Neural cell (in vitro differentiated cells): Measurements from ENCODE around the gene PTPN1. TPM values are rescaled to one million over a fixed set of nuclear protein-coding genes. Genes with fewer than 3 reads are reported as not detected.

Source experiments
- H2AFZ ChIP-seq: fragments of 200-600, 300-800 bp; sonication (generic), shearing (Covaris generic); 2 replicates; pipeline ENCODE4 v1.6.0; 2014; ENCODE audit warnings: low read depth, mild to moderate bottlenecking, antibody characterized with exemption, low read length, moderate library complexity
- H3F3A ChIP-seq: fragments of 200-600 bp; shearing (Covaris generic); 2 replicates; pipeline ENCODE4 v1.6.1; 2016; ENCODE audit warnings: mild to moderate bottlenecking, moderate library complexity, mixed read lengths, antibody characterized with exemption, low read length; ENCODE audit not compliant: insufficient read depth, poor library complexity, severe bottlenecking
- H3K27ac ChIP-seq: fragments of 200-600, 300-800 bp; sonication (generic), shearing (Covaris generic); 2 replicates; pipeline ENCODE4 v1.5.1; 2014; ENCODE audit warnings: mild to moderate bottlenecking, low read length, moderate library complexity
- H3K27me3 ChIP-seq: fragments of 300-800, 200-600 bp; sonication (generic), shearing (Covaris generic); 2 replicates; pipeline ENCODE4 v1.6.0; 2014; ENCODE audit warnings: mild to moderate bottlenecking, low read depth, low read length, moderate library complexity; ENCODE audit not compliant: insufficient read depth
- H3K36me3 ChIP-seq: fragments of 300-800, 200-600 bp; sonication (generic), shearing (Covaris generic); 2 replicates; pipeline ENCODE4 v1.5.1; 2014; ENCODE audit warnings: mild to moderate bottlenecking, antibody characterized with exemption, low read length, moderate library complexity; ENCODE audit not compliant: insufficient read depth
- H3K4me2 ChIP-seq: fragments of 300-800, 200-600 bp; sonication (generic), shearing (Covaris generic); 2 replicates; pipeline ENCODE4 v1.6.0; 2014; ENCODE audit warnings: mild to moderate bottlenecking, low read length
- H3K4me3 ChIP-seq: fragments of 300-800, 200-600 bp; sonication (generic), shearing (Covaris generic); 2 replicates; pipeline ENCODE4 v1.5.1; 2014; ENCODE audit warnings: mild to moderate bottlenecking, low read length, moderate library complexity
- H3K79me2 ChIP-seq: fragments of 200-600 bp; shearing (Covaris generic); replicated peaks from 2 replicates; pipeline ENCODE4 v1.6.0; 2014; ENCODE audit warnings: mild to moderate bottlenecking, low read length, moderate library complexity; ENCODE audit not compliant: insufficient read depth
- H3K9ac ChIP-seq: fragments of 300-800, 200-600 bp; sonication (generic), shearing (Covaris generic); 2 replicates; pipeline ENCODE4 v1.6.1; 2016; ENCODE audit warnings: mild to moderate bottlenecking, low read length, mixed read lengths
- H3K9me2 ChIP-seq: fragments of 200-600 bp; shearing (Covaris generic); 2 replicates; pipeline ENCODE4 v1.6.1; 2016; ENCODE audit warnings: mild to moderate bottlenecking, low read length, mixed read lengths; ENCODE audit not compliant: insufficient read depth
- H3K9me3 ChIP-seq: fragments of 200-600, 300-800 bp; sonication (generic), shearing (Covaris generic); 2 replicates; pipeline ENCODE4 v1.6.1; 2016; ENCODE audit warnings: mild to moderate bottlenecking, mixed run types, low read length, moderate library complexity, mixed read lengths
- H4K20me1 ChIP-seq: fragments of 200-600 bp; shearing (Covaris generic); 2 replicates; pipeline ENCODE4 v1.6.1; 2016; ENCODE audit warnings: mild to moderate bottlenecking, mixed run types; ENCODE audit not compliant: insufficient read depth
- CTCF ChIP-seq: fragments of 450-650 bp; IDR thresholded peaks from 2 replicates; pipeline ENCODE4 v1.5.1; 2014; ENCODE audit warnings: antibody characterized with exemption, mild to moderate bottlenecking, moderate library complexity; ENCODE audit not compliant: poor library complexity, severe bottlenecking
- EP300 ChIP-seq: fragments of 450-650 bp; conservative IDR thresholded peaks from 2 replicates; pipeline ENCODE4 v1.6.1; 2014; ENCODE audit warnings: antibody characterized with exemption, mild to moderate bottlenecking, moderate library complexity; ENCODE audit not compliant: poor library complexity, severe bottlenecking
- EZH2 ChIP-seq: fragments of 200-600, 300-800 bp; shearing (Covaris generic), sonication (generic); IDR thresholded peaks from 2 replicates; pipeline ENCODE4 v1.6.1; 2014; ENCODE audit warnings: antibody characterized with exemption, low read length, borderline replicate concordance, mild to moderate bottlenecking; ENCODE audit not compliant: insufficient read depth, poor library complexity, severe bottlenecking
- MXI1 ChIP-seq: fragments of 450-650 bp; conservative IDR thresholded peaks from 2 replicates; pipeline ENCODE4 v1.6.1; 2014; ENCODE audit warnings: antibody characterized with exemption, mild to moderate bottlenecking; ENCODE audit not compliant: poor library complexity, severe bottlenecking
- POLR2AphosphoS5 ChIP-seq: IDR thresholded peaks from 2 replicates; pipeline ENCODE4 v1.6.1; 2012
- RAD21 ChIP-seq: fragments of 450-650 bp; conservative IDR thresholded peaks from 2 replicates; pipeline ENCODE4 v1.6.1; 2014; ENCODE audit warnings: antibody characterized with exemption, mild to moderate bottlenecking, moderate library complexity
- SMC3 ChIP-seq: fragments of 450-650 bp; conservative IDR thresholded peaks from 2 replicates; pipeline ENCODE4 v1.6.1; 2014; ENCODE audit warnings: antibody characterized with exemption, mild to moderate bottlenecking, moderate library complexity; ENCODE audit not compliant: poor library complexity
- TAF1 ChIP-seq: IDR thresholded peaks from 2 replicates; pipeline ENCODE4 v1.6.1; 2012; ENCODE audit warnings: low read depth
- polyA plus RNA-seq: library from polyadenylated mRNA; depleted of rRNA; stranded (reverse); fragments of >200 nt; gene quantifications from 2 replicates; pipeline ENCODE4 v1.2.3, GENCODE V29; 2014
- TF ChIP-seq, protein P1 (sequence below): IDR thresholded peaks from 2 replicates; pipeline ENCODE4 v1.6.1; 2012; ENCODE audit warnings: borderline replicate concordance

Gene PTPN1
- polyA plus RNA-seq, 1 donor from 2014 or later, result 48.1 TPM

DNA sequence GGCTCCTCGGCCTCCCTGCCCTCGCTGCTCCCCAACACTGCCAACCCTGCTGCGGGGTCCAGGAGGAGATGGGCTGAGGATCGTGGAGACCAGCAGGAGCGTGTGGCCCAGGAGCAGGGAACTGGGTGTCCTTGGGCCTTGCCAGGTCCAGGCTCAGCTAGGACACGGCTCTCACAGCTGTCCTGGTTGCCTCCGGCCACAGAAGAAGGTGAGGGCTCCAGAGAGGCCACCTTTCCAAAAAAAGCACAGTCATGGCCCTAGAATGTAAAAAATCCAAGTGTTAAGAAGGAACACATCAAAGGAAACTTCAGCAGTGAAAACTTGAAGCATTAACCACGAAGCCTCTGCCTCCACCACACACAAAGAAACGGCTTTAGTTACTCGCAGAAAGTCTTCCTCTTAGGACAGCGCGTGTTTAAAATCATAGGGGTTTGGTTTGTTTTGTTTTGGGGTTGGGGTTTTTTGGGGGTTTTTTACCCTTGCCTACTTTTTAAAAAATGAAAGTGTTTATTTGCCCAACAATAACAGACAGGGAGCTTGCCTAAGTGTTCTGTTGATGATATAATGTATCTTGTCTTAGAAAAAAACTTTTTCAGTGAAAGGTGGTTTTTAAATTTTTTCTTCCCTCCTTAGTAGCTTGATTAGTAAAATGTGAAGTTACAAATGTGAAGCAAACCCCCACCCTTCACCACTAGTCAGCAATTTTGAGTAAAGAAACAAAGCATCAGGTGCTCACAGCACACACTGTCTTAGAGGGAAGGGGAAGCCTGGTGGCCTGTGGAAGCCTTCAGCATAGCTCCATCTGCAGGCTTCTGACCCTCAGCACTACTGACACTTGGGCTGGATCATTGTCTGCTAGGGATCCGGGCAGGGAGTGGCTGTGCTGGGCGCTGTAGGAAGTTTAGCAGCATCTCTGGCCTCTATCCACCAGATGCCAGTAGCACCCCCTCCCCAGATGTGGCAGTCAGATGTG lies 60.0 kb downstream of the PTPN1 start:
- Histone ChIP-seq H3K4me2 (no peak overlapping the region), H3K27ac (no peak overlapping the region), H3K79me2 (no peaks in the 10 kb centered on the region), H3K9me2 (no peaks in the 10 kb centered on the region), H3K4me3 (no peak overlapping the region), H3F3A (no peaks in the 10 kb centered on the region), H3K9ac (no peak overlapping the region), H3K27me3 (no peaks in the 10 kb centered on the region), H2AFZ (no peak overlapping the region), H3K9me3 (no peaks in the 10 kb centered on the region), H3K36me3 (peaks cover 4% of the 10 kb centered on the region), H4K20me1 (no peaks in the 10 kb centered on the region)
- TF ChIP-seq MXI1, result no peak
- TF ChIP-seq, protein P1, sequence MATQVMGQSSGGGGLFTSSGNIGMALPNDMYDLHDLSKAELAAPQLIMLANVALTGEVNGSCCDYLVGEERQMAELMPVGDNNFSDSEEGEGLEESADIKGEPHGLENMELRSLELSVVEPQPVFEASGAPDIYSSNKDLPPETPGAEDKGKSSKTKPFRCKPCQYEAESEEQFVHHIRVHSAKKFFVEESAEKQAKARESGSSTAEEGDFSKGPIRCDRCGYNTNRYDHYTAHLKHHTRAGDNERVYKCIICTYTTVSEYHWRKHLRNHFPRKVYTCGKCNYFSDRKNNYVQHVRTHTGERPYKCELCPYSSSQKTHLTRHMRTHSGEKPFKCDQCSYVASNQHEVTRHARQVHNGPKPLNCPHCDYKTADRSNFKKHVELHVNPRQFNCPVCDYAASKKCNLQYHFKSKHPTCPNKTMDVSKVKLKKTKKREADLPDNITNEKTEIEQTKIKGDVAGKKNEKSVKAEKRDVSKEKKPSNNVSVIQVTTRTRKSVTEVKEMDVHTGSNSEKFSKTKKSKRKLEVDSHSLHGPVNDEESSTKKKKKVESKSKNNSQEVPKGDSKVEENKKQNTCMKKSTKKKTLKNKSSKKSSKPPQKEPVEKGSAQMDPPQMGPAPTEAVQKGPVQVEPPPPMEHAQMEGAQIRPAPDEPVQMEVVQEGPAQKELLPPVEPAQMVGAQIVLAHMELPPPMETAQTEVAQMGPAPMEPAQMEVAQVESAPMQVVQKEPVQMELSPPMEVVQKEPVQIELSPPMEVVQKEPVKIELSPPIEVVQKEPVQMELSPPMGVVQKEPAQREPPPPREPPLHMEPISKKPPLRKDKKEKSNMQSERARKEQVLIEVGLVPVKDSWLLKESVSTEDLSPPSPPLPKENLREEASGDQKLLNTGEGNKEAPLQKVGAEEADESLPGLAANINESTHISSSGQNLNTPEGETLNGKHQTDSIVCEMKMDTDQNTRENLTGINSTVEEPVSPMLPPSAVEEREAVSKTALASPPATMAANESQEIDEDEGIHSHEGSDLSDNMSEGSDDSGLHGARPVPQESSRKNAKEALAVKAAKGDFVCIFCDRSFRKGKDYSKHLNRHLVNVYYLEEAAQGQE, result no peak
- no peak for TF ChIP-seq EP300
- no peak for TF ChIP-seq TAF1
- TF ChIP-seq POLR2AphosphoS5, result no peak
- TF ChIP-seq SMC3, result no peak
- no peak for TF ChIP-seq EZH2
- no peak for TF ChIP-seq RAD21
- no peak for TF ChIP-seq CTCF

- no peak overlapping the region for H2AFZ ChIP-seq
- H3F3A ChIP-seq, result no peaks in the 10 kb centered on the region
- H3K4me3 ChIP-seq, result no peak overlapping the region
- TF ChIP-seq, protein P1, result no peak
- TF ChIP-seq POLR2AphosphoS5 (no peak), MXI1 (no peak), EP300 (no peak), TAF1 (no peak), RAD21 (no peak), SMC3 (no peak), EZH2 (no peak), CTCF (no peak)
- H3K9me2 ChIP-seq, result no peaks in the 10 kb centered on the region
- no peak overlapping the region for H3K4me2 ChIP-seq
- H3K9me3 ChIP-seq, result no peaks in the 10 kb centered on the region
- no peaks in the 10 kb centered on the region for H3K79me2 ChIP-seq
- H4K20me1 ChIP-seq, result no peaks in the 10 kb centered on the region
- no peaks in the 10 kb centered on the region for H3K27me3 ChIP-seq
- no peaks in the 10 kb centered on the region for H3K36me3 ChIP-seq
- H3K27ac ChIP-seq, result no peak overlapping the region
- H3K9ac ChIP-seq, result no peak overlapping the region
Measured at GRCh38 chr20:50571466-50571865, 61.3 kb downstream of the PTPN1 start.
